ENCODE data around the gene PGBD4. TPM values are rescaled to one million over a fixed set of nuclear protein-coding genes. Genes with fewer than 3 reads are reported as not detected.

The PGBD4 gene
- total and polyA plus RNA-seq, 12 donors: 0.30 to 3.0 (median 1.4) TPM

DNA sequence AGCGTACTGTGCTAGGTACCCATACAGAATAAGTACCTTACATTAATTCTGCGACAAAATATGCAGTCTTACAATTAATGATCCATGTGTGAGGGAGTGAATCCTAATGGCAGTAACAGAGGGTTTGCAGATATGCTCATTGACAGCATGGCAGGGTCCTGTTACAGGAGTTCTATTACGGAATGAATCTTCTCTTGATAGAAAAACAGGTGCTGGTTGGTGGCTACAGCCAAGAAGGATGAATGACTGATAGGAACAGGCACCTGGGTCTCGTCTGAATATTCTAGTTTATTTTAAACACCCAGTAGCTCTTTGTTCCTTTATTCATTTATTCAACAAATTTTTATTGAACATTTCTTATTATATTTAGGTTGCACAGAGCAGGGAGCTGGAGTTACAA, 22.8 kb downstream of the PGBD4 start:
- 66 to 78% (median 76%) methylated on average over 4 of the region's 4 CpGs for WGBS, 4 donors
- intact Hi-C loops (cut with DNase I): no loop called here

DNA sequence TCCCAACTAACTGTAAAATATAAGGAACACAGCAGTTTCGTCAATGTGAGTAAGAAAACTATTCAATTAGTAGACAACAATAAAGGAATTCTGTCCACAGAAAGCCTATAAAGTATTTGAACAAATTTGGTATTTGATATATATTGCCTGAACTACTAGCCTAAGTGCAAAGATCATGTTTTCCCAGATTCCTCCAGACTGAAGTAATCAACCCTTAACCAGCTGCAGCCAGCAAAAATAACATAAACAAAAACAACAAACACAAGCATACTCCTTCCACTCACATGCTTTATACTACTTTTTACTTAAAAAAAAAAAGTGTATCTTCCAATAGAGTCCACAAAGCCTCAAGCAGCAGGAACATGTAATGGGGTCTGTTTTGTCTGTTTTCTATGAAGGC, 24.1 kb downstream of the PGBD4 start:
- no peaks in the 10 kb centered on the region for H3K4me1 ChIP-seq (replicated peaks in 1 of 2)
- H3K36me3 ChIP-seq (replicated peaks in 1 of 2): no peaks in the 10 kb centered on the region
- no peak for DNase-seq
- H3K4me3 ChIP-seq: no peak overlapping the region
- no peak overlapping the region for H3K27ac ChIP-seq
- TF ChIP-seq, protein P1, sequence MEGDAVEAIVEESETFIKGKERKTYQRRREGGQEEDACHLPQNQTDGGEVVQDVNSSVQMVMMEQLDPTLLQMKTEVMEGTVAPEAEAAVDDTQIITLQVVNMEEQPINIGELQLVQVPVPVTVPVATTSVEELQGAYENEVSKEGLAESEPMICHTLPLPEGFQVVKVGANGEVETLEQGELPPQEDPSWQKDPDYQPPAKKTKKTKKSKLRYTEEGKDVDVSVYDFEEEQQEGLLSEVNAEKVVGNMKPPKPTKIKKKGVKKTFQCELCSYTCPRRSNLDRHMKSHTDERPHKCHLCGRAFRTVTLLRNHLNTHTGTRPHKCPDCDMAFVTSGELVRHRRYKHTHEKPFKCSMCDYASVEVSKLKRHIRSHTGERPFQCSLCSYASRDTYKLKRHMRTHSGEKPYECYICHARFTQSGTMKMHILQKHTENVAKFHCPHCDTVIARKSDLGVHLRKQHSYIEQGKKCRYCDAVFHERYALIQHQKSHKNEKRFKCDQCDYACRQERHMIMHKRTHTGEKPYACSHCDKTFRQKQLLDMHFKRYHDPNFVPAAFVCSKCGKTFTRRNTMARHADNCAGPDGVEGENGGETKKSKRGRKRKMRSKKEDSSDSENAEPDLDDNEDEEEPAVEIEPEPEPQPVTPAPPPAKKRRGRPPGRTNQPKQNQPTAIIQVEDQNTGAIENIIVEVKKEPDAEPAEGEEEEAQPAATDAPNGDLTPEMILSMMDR (IDR thresholded peaks at IDR 0.05): no peak
- TF ChIP-seq POLR2A (IDR thresholded peaks at IDR 0.05): no peak
- 41 to 52% (median 46%) methylated on average over 1 of the region's 1 CpG for WGBS, 4 donors
- no peaks in the 10 kb centered on the region for H3K9me3 ChIP-seq (replicated peaks in 1 of 3)
- intact Hi-C loops (cut with DNase I): no loop called here
- H3K27me3 ChIP-seq: no peaks in the 10 kb centered on the region

More for the DNA sequence above, 22.8 kb downstream of the PGBD4 start:
- no peaks in the 10 kb centered on the region for H3K4me1 ChIP-seq (replicated peaks in 1 of 2)
- TF ChIP-seq POLR2A (IDR thresholded peaks at IDR 0.05): no peak
- TF ChIP-seq, protein P1 (IDR thresholded peaks at IDR 0.05): no peak
- no peaks in the 10 kb centered on the region for H3K36me3 ChIP-seq (replicated peaks in 1 of 2)
- DNase-seq: no peak
- H3K9me3 ChIP-seq (replicated peaks in 1 of 3): no peaks in the 10 kb centered on the region
- no peaks in the 10 kb centered on the region for H3K27me3 ChIP-seq
- no peak overlapping the region for H3K4me3 ChIP-seq
- no peak overlapping the region for H3K27ac ChIP-seq

DNA sequence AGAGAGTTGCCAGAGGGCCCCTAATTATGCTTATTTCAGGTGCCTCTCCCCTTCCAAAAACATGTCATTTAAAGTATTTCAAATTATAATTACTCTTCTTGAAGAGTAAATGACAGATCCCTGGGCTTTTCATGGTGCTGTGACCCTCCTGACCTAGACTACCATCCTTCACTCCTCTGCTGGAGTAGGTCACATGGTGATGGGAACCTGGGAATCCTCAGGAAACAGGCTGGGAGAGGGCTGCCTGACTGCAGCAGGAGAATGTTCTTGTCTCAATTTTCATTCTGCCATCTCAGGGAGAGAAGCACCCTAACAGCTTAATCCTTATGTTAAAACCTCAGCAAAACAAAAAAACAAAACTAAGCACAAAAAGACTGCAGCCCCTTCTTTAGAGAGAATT, 24.6 kb downstream of the PGBD4 start:
- Histone ChIP-seq H3K4me1 (replicated peaks in 1 of 2) (no peaks in the 10 kb centered on the region), H3K27ac (no peak overlapping the region), H3K27me3 (no peaks in the 10 kb centered on the region), H3K4me3 (no peak overlapping the region), H3K9me3 (replicated peaks in 1 of 3) (no peaks in the 10 kb centered on the region), H3K36me3 (replicated peaks in 1 of 2) (no peaks in the 10 kb centered on the region)
- TF ChIP-seq POLR2A (IDR thresholded peaks at IDR 0.05): no peak
- TF ChIP-seq, protein P1 (IDR thresholded peaks at IDR 0.05): no peak
- intact Hi-C loops (cut with DNase I): no loop called here
- no peak for DNase-seq

DNA sequence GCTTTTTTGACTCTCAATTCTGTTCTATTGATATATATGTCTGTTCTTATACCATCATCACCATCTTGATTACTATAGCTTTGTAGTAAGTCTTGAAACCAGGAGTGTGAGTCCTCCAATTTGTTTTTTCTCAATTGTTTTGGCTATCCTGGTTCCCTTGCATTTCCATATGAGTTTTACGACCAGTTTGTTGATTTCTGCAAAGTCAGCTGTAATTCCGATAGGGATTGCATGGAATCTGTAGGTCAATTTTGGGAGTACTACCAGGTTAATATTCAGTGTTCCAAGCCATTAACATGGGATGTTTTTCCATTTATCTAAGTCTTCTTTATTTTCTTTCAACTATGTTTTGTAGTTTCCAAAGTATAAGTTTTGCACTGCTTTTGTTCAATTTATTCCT, 27.0 kb downstream of the PGBD4 start:
- H3K36me3 ChIP-seq (replicated peaks in 1 of 2): no peaks in the 10 kb centered on the region
- no peaks in the 10 kb centered on the region for H3K27me3 ChIP-seq
- H3K4me3 ChIP-seq: no peak overlapping the region
- intact Hi-C loops (cut with DNase I): no loop called here
- no peak overlapping the region for H3K27ac ChIP-seq
- no peaks in the 10 kb centered on the region for H3K4me1 ChIP-seq (replicated peaks in 1 of 2)
- no peak for TF ChIP-seq POLR2A (IDR thresholded peaks at IDR 0.05)
- TF ChIP-seq, protein P1 (IDR thresholded peaks at IDR 0.05): no peak
- no peaks in the 10 kb centered on the region for H3K9me3 ChIP-seq (replicated peaks in 1 of 3)
- WGBS, 4 donors: 45 to 50% (median 50%) methylated on average over 2 of the region's 2 CpGs
- no peak for DNase-seq
